ENCODE results near the gene AHRR. TPM values are rescaled to one million over a fixed set of nuclear protein-coding genes. Genes with fewer than 3 reads are reported as not detected.

The AHRR gene
- total and polyA plus RNA-seq, 2 experiments from 2014 or later, result 0.27 to 1.8 TPM

GRCh38 chr5:482021-482420, 160.5 kb downstream of the AHRR start:
- H3K79me2 ChIP-seq (replicated peaks; ENCODE audit: insufficient read depth), result no peaks in the 10 kb centered on the region
- no peak overlapping the region for H3K4me3 ChIP-seq
- H3K27me3 ChIP-seq (ENCODE audit: insufficient read depth), result no peaks in the 10 kb centered on the region
- TF ChIP-seq ZNF114 (CRISPR knock-in tag; IDR thresholded peaks at IDR 0.05) (no peak), CREB1 (CRISPR knock-in tag; IDR thresholded peaks at IDR 0.05; ENCODE audit: low read depth) (no peak), NANOG (IDR thresholded peaks at IDR 0.05; ENCODE audit: borderline replicate concordance) (no peak), EZH2 (IDR thresholded peaks at IDR 0.05; ENCODE audit: low read depth, unreplicated experiment) (no peak), ETS1 (IDR thresholded peaks at IDR 0.05) (no peak), JUNB (IDR thresholded peaks at IDR 0.05; ENCODE audit: unreplicated experiment) (no peak), STAT1 (IDR thresholded peaks at IDR 0.05; ENCODE audit: unreplicated experiment) (no peak), CTCF (conservative IDR thresholded peaks at IDR 0.05; ENCODE audit: low read depth in 2 of 2) (no peak), POLR2AphosphoS5 (IDR thresholded peaks at IDR 0.05; ENCODE audit: low read depth) (no peak), ZNF462 (CRISPR knock-in tag; IDR thresholded peaks at IDR 0.05) (no peak), REST (IDR thresholded peaks at IDR 0.05; ENCODE audit: unreplicated experiment) (no peak), EZH2phosphoT487 (IDR thresholded peaks at IDR 0.05; ENCODE audit: unreplicated experiment) (no peak), ZNF331 (CRISPR knock-in tag; IDR thresholded peaks at IDR 0.05; ENCODE audit: low read depth) (no peak)
- Mint-ChIP-seq H3K36me3 (ENCODE audit: low read depth) (no peaks in the 10 kb centered on the region), H3K27me3 (ENCODE audit: insufficient read depth, low read depth, poor library complexity) (peaks cover 12% of the 10 kb centered on the region), H3K27ac (no peak overlapping the region), H3K4me3 (no peak overlapping the region), H3K4me1 (no peaks in the 10 kb centered on the region), H3K9me3 (no peaks in the 10 kb centered on the region)
- ATAC-seq, result no peak
- no peaks in the 10 kb centered on the region for H3K9me2 ChIP-seq (ENCODE audit: insufficient read depth)
- H2AFZ ChIP-seq, result no peak overlapping the region
- no peaks in the 10 kb centered on the region for H3F3A ChIP-seq (replicated peaks; ENCODE audit: low read depth)
- DNase-seq (ENCODE audit: low spot score), result no peak
- H3K4me2 ChIP-seq, result no peak overlapping the region
- no peaks in the 10 kb centered on the region for H3K36me3 ChIP-seq (ENCODE audit: insufficient read depth)
- no peak overlapping the region for H3K27ac ChIP-seq (ENCODE audit: low read depth)
- H4K20me1 ChIP-seq (replicated peaks; ENCODE audit: insufficient read depth), result no peaks in the 10 kb centered on the region
- no peaks in the 10 kb centered on the region for H3K4me1 ChIP-seq (ENCODE audit: insufficient read depth)
